Measurements from ENCODE around the gene CUBN. TPM values are rescaled to one million over a fixed set of nuclear protein-coding genes. Genes with fewer than 3 reads are reported as not detected.

CUBN gene
- polyA plus RNA-seq, 1 donor = 73.9 TPM

DNA sequence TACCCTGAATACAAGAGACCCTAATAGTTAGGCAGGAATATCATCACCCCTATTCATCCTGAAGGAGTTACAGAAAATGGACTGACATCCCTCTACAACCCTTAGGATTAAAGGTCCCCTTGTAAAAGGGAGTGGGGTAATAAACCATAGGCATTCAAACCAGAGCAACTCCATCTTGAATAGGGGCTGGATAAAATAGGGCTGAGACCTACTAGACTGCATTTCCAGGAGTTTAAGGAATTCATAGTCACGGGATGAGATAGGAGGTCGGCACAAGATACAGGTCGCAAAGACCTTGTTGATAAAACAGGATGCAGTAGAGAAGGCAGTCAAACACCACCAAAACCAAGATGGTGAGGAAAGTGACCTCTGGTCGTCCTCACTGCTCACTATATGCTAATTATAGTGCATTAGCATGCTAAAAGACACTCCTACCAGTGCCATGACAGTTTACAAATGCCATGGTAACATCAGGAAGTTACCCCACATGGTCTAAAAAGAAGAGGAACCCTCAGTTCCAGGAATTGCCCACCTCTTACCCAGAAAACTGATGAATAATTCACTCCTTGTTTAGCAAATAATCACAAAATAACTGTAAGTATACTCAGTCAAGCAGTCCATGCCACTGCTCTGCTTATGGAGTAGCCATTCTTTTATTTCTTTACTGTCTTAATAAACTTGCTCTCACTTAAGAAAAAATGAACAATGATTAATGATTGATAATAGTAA is 37.2 kb downstream of the CUBN start:
- H3K27me3 ChIP-seq (ENCODE audit: control insufficient read depth, insufficient read depth, low read length) = no peaks in the 10 kb centered on the region
- no peak overlapping the region for H3K4me3 ChIP-seq (ENCODE audit: low read length)
- no peaks in the 10 kb centered on the region for H3K4me1 ChIP-seq (ENCODE audit: control insufficient read depth, insufficient read depth, low read length)
- DNase-seq = no peak
- peaks cover 16% of the 10 kb centered on the region for H3K36me3 ChIP-seq (ENCODE audit: control insufficient read depth, insufficient read depth, low read length)
- no peaks in the 10 kb centered on the region for H3K9me3 ChIP-seq (ENCODE audit: control insufficient read depth, low read depth, low read length)
- WGBS (ENCODE audit: insufficient coverage, low lambda C conversion rate) = no CpG with 5 or more reads among the region's 4 CpGs
- no peak overlapping the region for H3K27ac ChIP-seq (ENCODE audit: low read length)

DNA sequence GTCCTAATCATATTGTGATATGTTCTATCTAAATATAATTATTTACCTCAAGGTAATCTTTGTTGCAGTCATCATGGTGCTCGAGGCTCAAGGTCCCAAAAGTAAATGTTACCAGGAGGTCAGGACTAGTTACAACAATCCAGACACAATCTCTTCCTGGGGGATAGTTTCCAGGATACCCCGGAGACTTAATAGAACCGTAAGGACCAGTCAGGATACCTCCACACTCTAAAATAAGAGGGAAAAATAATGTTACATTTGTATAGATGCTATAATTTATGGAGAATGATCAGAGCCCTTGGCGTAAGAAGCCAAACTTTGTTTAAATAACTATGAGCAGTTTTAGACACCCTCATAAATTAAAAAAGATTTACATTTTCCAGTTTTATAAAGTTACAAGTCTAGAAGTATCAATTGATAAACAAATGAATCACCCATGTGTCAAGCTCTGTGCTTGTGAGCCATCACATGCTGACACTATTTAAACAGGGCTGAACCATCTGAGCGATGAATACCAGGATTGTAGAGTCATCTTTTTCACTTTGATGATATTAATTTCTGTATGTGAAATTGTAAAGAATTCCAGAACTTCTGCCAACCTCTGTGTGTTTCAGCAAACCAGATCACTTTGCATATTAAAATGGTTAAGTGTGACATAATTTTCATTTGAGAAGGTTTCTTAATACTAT is 41.3 kb downstream of the CUBN start:
- H3K4me1 ChIP-seq (ENCODE audit: control insufficient read depth, insufficient read depth, low read length) = no peaks in the 10 kb centered on the region
- no peaks in the 10 kb centered on the region for H3K9me3 ChIP-seq (ENCODE audit: control insufficient read depth, low read depth, low read length)
- H3K27ac ChIP-seq (ENCODE audit: low read length) = no peak overlapping the region
- no peak for DNase-seq
- H3K27me3 ChIP-seq (ENCODE audit: control insufficient read depth, insufficient read depth, low read length) = no peaks in the 10 kb centered on the region
- WGBS (ENCODE audit: insufficient coverage, low lambda C conversion rate) = 100% methylated on average over 1 of the region's 5 CpGs
- no peak overlapping the region for H3K4me3 ChIP-seq (ENCODE audit: low read length)
- peaks cover 28% of the 10 kb centered on the region for H3K36me3 ChIP-seq (ENCODE audit: control insufficient read depth, insufficient read depth, low read length)

DNA sequence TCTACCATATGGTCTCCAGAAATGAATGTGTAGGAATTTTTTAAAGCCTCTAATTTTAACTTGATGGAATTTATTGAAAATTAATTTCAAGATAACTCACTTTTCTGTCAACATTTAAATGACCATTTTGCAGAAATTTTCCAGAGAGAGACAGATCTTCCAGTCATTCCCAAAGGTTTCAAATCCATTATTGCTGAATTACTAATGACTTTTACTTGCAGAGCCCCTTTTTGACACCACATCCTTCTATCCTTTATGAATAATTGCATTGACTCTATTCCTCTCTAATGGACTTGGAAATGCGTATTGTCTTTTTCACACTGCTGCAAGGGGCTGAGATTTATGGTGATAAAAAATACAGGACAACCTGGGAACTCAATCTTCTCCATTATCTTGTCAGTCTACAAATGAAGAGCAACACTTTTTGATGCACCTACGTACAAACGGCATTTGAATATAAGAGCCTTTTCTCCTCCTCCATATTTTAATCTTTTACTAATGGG is 42.7 kb downstream of the CUBN start:
- H3K9me3 ChIP-seq (ENCODE audit: control insufficient read depth, low read depth, low read length) = no peaks in the 10 kb centered on the region
- 100% methylated on average over 1 of the region's 3 CpGs for WGBS (ENCODE audit: insufficient coverage, low lambda C conversion rate)
- no peaks in the 10 kb centered on the region for H3K4me1 ChIP-seq (ENCODE audit: control insufficient read depth, insufficient read depth, low read length)
- H3K27ac ChIP-seq (ENCODE audit: low read length) = no peak overlapping the region
- H3K27me3 ChIP-seq (ENCODE audit: control insufficient read depth, insufficient read depth, low read length) = no peaks in the 10 kb centered on the region
- DNase-seq = no peak
- no peak overlapping the region for H3K4me3 ChIP-seq (ENCODE audit: low read length)
- peaks cover 31% of the 10 kb centered on the region for H3K36me3 ChIP-seq (ENCODE audit: control insufficient read depth, insufficient read depth, low read length)

DNA sequence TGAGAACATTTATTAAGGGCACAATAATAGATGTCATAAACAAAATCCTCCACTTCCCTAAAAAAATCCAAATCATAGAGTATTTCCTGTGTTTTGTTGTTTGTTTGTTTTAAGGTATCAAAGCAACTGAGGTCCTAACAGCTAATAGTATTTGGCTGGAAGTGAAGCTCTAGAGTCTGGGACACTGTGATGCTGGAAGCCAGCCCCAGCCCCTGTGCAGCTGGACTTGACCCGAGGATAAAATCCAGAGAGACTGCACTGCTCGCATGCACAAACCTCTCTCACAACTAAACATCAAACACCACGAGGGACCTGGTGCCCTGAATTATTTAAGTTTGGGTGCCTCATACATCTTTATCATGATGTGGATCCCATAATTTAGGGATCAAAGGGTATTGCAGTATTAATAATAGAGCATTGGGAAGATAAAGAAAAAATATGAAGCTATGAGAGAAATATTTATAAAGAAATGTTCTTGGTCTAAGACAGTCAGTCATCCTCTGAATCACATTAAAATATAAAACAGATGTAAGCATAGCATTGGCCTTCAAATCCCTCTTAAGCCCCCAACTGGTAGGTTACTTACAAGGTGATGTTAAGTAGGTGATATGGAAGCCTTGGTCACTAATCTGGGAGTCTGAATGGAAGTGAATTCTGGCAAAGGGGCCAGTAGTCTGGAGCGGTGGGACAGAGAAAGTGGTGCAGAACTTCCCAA is 44.4 kb downstream of the CUBN start:
- Histone ChIP-seq H3K4me1 (ENCODE audit: control insufficient read depth, insufficient read depth, low read length) (no peaks in the 10 kb centered on the region), H3K27ac (ENCODE audit: low read length) (no peak overlapping the region), H3K27me3 (ENCODE audit: control insufficient read depth, insufficient read depth, low read length) (no peaks in the 10 kb centered on the region), H3K9me3 (ENCODE audit: control insufficient read depth, low read depth, low read length) (no peaks in the 10 kb centered on the region), H3K36me3 (ENCODE audit: control insufficient read depth, insufficient read depth, low read length) (peaks cover 31% of the 10 kb centered on the region), H3K4me3 (ENCODE audit: low read length) (no peak overlapping the region)
- 63% methylated on average over 1 of the region's 4 CpGs for WGBS (ENCODE audit: insufficient coverage, low lambda C conversion rate)
- no peak for DNase-seq

DNA sequence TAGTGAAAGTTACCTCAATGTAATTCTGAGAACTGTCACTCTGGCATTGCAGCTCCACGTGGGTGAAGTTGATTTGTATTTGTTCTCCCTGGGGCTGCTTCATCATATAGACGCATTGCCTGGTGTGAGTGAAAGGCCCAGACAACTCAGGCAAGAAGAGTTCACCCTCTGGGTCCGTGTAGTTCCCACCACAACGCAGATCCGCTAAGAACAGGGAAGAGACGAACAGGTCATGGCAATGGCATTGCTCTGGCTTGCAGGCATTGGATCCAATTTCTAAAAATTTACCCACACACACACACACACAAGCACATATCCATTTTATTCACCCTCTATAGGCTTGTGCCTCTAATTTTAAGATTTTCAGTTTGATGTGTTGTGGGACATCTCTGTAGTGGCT is 45.4 kb downstream of the CUBN start:
- H3K27me3 ChIP-seq (ENCODE audit: control insufficient read depth, insufficient read depth, low read length) = no peaks in the 10 kb centered on the region
- WGBS (ENCODE audit: insufficient coverage, low lambda C conversion rate) = no CpG with 5 or more reads among the region's 6 CpGs
- DNase-seq = no peak

DNA sequence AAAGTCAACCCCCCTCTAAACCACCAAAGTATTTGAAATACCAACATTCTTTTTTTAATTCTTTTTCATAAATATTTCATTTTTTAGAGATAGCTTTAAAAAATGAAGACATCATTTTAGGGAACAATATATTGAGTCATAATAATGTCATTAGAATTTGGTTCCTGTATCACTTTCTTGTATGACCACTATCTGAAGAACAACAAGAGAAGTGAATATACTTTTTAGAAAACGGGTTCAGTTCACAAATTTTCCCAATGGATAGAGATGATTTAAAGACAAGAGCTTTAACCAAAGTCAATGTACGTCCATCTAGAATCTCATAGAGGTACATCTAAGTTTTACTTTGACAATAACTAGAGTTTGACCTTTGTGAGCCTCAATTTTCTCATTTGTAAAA is 48.2 kb downstream of the CUBN start:
- no peak for DNase-seq
- Histone ChIP-seq H3K9me3 (ENCODE audit: control insufficient read depth, low read depth, low read length) (no peaks in the 10 kb centered on the region), H3K4me3 (ENCODE audit: low read length) (no peak overlapping the region), H3K27me3 (ENCODE audit: control insufficient read depth, insufficient read depth, low read length) (no peaks in the 10 kb centered on the region), H3K27ac (ENCODE audit: low read length) (no peak overlapping the region), H3K36me3 (ENCODE audit: control insufficient read depth, insufficient read depth, low read length) (peaks cover 29% of the 10 kb centered on the region), H3K4me1 (ENCODE audit: control insufficient read depth, insufficient read depth, low read length) (no peaks in the 10 kb centered on the region)
- no CpG with 5 or more reads among the region's 2 CpGs for WGBS (ENCODE audit: insufficient coverage, low lambda C conversion rate)

More for the DNA sequence above, 45.4 kb downstream of the CUBN start:
- no peak overlapping the region for H3K27ac ChIP-seq (ENCODE audit: low read length)
- H3K36me3 ChIP-seq (ENCODE audit: control insufficient read depth, insufficient read depth, low read length) = peaks cover 28% of the 10 kb centered on the region
- no peaks in the 10 kb centered on the region for H3K4me1 ChIP-seq (ENCODE audit: control insufficient read depth, insufficient read depth, low read length)
- H3K9me3 ChIP-seq (ENCODE audit: control insufficient read depth, low read depth, low read length) = no peaks in the 10 kb centered on the region
- H3K4me3 ChIP-seq (ENCODE audit: low read length) = no peak overlapping the region

DNA sequence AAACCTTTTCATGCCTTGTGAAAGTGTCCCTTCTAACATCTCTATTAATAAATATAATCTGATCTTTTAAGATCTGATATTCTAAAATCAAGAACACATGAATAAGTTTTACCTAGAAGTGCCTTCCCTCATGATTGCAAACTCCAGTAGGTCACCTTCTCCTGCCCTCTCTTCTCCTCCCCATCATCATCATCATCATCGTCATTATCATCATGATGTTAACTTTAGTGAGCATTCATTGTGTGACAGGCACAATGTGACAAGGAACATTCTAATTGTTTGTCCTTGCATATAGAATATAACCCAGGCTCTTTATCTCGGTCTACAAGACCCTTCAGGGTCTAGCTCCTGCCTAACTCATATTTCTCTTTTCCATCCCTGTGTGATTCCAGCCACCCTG is 51.7 kb downstream of the CUBN start:
- 100% methylated on average over 1 of the region's 2 CpGs for WGBS (ENCODE audit: insufficient coverage, low lambda C conversion rate)
- no peak overlapping the region for H3K27ac ChIP-seq (ENCODE audit: low read length)
- DNase-seq = no peak
- H3K4me3 ChIP-seq (ENCODE audit: low read length) = no peak overlapping the region
- H3K36me3 ChIP-seq (ENCODE audit: control insufficient read depth, insufficient read depth, low read length) = peaks cover 17% of the 10 kb centered on the region
- no peaks in the 10 kb centered on the region for H3K4me1 ChIP-seq (ENCODE audit: control insufficient read depth, insufficient read depth, low read length)
- no peaks in the 10 kb centered on the region for H3K9me3 ChIP-seq (ENCODE audit: control insufficient read depth, low read depth, low read length)
- no peaks in the 10 kb centered on the region for H3K27me3 ChIP-seq (ENCODE audit: control insufficient read depth, insufficient read depth, low read length)

DNA sequence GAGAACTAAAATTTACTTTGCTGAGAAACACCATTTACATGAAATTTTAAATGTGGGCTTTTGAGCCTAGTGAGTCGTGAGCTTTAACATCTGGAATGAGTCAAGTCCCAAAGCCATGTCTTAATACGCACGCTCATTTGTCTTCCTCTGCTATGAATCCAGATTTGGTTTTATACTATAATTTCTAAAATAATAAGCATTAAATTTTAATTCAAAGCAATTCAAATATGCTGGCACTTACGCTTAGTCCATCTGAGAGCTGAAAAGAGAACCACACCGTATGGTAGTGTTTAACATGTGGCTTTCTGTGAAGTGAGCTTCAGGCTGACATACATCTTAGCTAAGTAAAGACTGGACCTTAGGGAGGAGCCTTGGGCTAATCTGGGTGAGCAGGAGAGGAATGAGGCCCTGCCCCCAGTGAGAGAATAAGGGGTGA is 52.2 kb downstream of the CUBN start:
- WGBS (ENCODE audit: insufficient coverage, low lambda C conversion rate) = 100% methylated on average over 1 of the region's 5 CpGs
- H3K27ac ChIP-seq (ENCODE audit: low read length) = no peak overlapping the region
- H3K4me1 ChIP-seq (ENCODE audit: control insufficient read depth, insufficient read depth, low read length) = no peaks in the 10 kb centered on the region
- no peak for DNase-seq
- no peaks in the 10 kb centered on the region for H3K27me3 ChIP-seq (ENCODE audit: control insufficient read depth, insufficient read depth, low read length)
- H3K9me3 ChIP-seq (ENCODE audit: control insufficient read depth, low read depth, low read length) = no peaks in the 10 kb centered on the region
- H3K4me3 ChIP-seq (ENCODE audit: low read length) = no peak overlapping the region
- H3K36me3 ChIP-seq (ENCODE audit: control insufficient read depth, insufficient read depth, low read length) = peaks cover 13% of the 10 kb centered on the region

DNA sequence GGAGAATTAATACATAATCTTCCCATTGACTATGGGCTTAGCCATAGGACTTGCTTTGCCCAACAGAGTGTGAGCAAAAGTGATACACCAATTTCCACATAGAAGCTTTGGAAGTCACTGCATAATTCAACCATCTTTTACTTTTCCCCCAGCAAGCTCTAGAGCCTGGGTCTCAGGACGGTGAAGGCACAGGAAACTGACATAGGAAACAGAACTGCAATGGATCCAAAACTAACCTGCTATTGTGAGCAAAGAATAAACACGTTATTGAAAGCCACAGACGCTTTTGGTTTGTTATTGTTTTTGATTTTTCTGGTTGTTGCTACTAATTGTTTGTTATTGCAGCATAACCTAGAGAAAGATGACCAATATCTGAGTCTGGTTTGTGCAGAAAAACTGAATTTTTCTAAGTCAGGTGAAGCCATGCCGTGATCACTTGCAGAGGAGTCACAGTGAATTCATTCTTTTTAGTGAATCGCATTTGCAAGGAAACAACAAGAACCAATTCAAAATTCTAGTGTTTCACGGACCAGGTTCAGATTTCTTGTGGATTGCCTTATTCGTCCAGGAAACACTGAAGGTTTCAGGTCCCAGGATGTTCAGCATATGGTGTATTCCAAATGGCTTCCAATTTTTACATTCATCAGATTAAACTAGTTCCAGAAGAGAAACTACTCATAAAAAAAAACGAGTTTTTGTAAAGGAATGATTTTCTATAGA is 52.8 kb downstream of the CUBN start:
- Histone ChIP-seq H3K9me3 (ENCODE audit: control insufficient read depth, low read depth, low read length) (no peaks in the 10 kb centered on the region), H3K27me3 (ENCODE audit: control insufficient read depth, insufficient read depth, low read length) (no peaks in the 10 kb centered on the region), H3K27ac (ENCODE audit: low read length) (no peak overlapping the region), H3K36me3 (ENCODE audit: control insufficient read depth, insufficient read depth, low read length) (peaks cover 11% of the 10 kb centered on the region), H3K4me1 (ENCODE audit: control insufficient read depth, insufficient read depth, low read length) (no peaks in the 10 kb centered on the region), H3K4me3 (ENCODE audit: low read length) (no peak overlapping the region)
- 88% methylated on average over 3 of the region's 8 CpGs for WGBS (ENCODE audit: insufficient coverage, low lambda C conversion rate)
- DNase-seq = no peak

Data from large intestine (tissue), 3 donors.